HG02870 (cell line): ENCODE measurements around the gene DRAP1.
"Not testable (repeated sequence)": the region's sequence is repeated elsewhere in the genome, so short reads cannot be mapped to it uniquely, and the experiment has no call there.

Experiments
- ATAC-seq: cut with Tn5 transposase; IDR thresholded peaks from one replicate; pipeline ENCODE4 v1.9.1; 2021; ENCODE audit warnings: mild to moderate bottlenecking, moderate library complexity; ENCODE audit not compliant: unreplicated experiment

Gene DRAP1

GRCh38 chr11:65885808-65886536 lies 33.3 kb upstream of the DRAP1 start:
- ATAC-seq = no peak

GRCh38 chr11:65886826-65887722 lies 32.2 kb upstream of the DRAP1 start:
- no peak for ATAC-seq

DNA sequence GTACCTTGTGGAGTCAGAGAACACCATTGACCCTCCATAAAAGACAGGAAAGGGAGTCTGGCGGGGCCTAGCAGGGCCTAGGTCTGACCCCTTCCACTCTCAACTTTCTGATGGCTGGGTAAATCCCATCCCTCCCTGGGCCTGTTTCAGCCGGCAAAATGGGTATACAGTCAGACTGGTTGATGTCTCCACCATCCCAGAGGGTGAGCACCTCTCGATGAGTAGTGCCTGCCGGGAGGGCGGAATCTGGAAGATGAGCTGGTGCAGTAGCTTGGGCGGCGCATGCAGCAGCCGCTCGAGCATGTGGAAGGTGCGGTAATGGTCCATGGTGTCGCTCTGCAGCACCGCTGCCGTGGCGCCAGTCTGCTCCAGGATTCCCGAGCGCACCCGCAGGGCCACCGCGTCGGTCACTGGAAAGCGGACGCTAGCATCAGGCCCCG lies 31.5 kb upstream of the DRAP1 start:
- ATAC-seq = no peak

GRCh38 chr11:65888163-65888814 lies 30.9 kb upstream of the DRAP1 start, which contains the start of gene FIBP:
TSS of gene FIBP (minus strand) at chr11:65888471. CDS start at chr11:65888418, 53 bp downstream.
- ATAC-seq = peak; percentile 41

GRCh38 chr11:65890324-65891218 lies 28.7 kb upstream of the DRAP1 start, which contains the start of gene CCDC85B:
TSS of gene CCDC85B (plus strand) at chr11:65890673. CDS start at chr11:65890784, 111 bp downstream.
- peak; percentile 51 for ATAC-seq

GRCh38 chr11:65891219-65892136 lies 27.7 kb upstream of the DRAP1 start:
- no peak for ATAC-seq

DNA sequence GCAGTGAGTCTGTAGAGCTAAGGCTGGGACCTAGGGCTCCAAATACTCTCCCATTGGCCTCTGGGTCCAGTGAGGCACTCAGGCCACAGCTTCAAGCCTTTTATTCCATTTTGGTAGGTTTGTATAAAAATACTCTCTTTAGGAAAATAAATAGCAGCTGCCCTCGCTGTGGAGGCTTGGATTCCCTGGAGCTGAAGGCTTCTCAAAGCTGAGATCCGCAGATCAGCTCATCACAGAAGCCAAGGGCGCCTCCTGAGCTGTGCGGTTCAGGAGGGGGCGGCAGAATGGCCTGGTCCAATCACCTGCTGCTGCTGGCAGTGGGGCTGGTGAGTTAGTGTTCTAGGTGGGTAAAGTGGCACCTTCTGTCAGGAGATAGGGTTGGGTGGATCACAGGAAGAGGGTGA lies 27.1 kb upstream of the DRAP1 start:
- not testable (repeated sequence) for ATAC-seq

- ATAC-seq = no peak
These were observed 26.4 kb upstream of the DRAP1 start for GRCh38 chr11:65892661-65893317.

- no peak for ATAC-seq
These were observed 25.1 kb upstream of the DRAP1 start for GRCh38 chr11:65894034-65894591.

- ATAC-seq = no peak
These were observed 23.7 kb upstream of the DRAP1 start for GRCh38 chr11:65895482-65895981.

GRCh38 chr11:65896034-65896999 lies 22.9 kb upstream of the DRAP1 start:
- no peak for ATAC-seq

- ATAC-seq = no peak
These were observed 22.2 kb upstream of the DRAP1 start for GRCh38 chr11:65897020-65897471.

- ATAC-seq = no peak
These were observed 20.4 kb upstream of the DRAP1 start for GRCh38 chr11:65898656-65899355.

- no peak for ATAC-seq
These were observed 19.7 kb upstream of the DRAP1 start for GRCh38 chr11:65899356-65900124.

- peak; percentile 76 for ATAC-seq
These were observed 18.9 kb upstream of the DRAP1 start, which contains the start of gene FOSL1 for GRCh38 chr11:65900125-65900898. TSS of gene FOSL1 (minus strand) at chr11:65900388. CDS start at chr11:65900339, 49 bp downstream.
